GM19395 (cell line): ENCODE data around the gene KIF16B.
A peak's percentile ranks its signal among the peaks of the same experiment; 100 is the strongest.

Experiments
- ATAC-seq: cut with Tn5 transposase; IDR thresholded peaks from one replicate; pipeline ENCODE4 v1.9.1; 2021; ENCODE audit warnings: mild to moderate bottlenecking, moderate library complexity; ENCODE audit not compliant: unreplicated experiment

KIF16B gene

GRCh38 chr20:16483024-16483423, 90.2 kb downstream of the KIF16B start:
- ATAC-seq, result no peak

DNA sequence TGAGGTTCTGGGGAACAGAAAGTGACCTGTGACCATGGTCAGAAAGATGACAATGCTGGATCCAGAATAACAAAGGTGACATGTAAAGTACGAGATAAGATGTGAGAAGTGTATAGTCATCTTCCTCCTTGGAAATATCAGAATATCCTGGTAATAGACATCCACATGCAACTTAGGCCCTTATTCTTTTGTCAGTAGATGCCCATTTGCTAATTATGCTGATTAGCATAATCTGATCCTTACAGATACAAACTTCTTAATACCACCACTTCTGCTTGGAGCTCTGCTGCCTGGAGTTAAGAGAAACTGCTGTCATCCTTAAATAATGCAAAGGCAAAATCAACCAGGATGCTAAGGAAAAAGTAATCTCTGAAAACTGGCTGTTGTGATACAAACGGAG, 91.3 kb downstream of the KIF16B start:
- ATAC-seq, result no peak

GRCh38 chr20:16479666-16480065, 93.6 kb downstream of the KIF16B start:
- no peak for ATAC-seq

DNA sequence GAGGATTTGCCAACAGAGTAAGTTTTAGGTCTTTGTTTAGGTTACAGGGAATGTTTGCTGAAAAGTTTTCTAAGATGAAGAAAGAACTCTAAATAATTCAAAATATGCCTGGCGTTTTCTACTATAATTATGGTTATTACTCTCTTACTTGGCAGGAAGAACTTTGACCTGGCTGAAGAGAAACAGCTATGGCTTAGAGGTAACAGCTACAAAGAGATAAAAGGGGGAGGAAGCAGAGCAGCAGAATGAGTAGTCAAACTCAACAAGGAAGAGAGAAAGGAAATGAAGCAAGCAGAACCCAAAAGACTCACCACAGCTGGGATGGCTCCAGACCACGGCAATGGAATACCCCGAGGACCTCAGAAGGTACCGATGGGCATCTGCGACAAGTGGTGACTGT, 95.6 kb downstream of the KIF16B start:
- ATAC-seq, result no peak

GRCh38 chr20:16476032-16476431, 97.2 kb downstream of the KIF16B start:
- peak; percentile 71 for ATAC-seq

GRCh38 chr20:16475225-16475624, 98.0 kb downstream of the KIF16B start:
- no peak for ATAC-seq

DNA sequence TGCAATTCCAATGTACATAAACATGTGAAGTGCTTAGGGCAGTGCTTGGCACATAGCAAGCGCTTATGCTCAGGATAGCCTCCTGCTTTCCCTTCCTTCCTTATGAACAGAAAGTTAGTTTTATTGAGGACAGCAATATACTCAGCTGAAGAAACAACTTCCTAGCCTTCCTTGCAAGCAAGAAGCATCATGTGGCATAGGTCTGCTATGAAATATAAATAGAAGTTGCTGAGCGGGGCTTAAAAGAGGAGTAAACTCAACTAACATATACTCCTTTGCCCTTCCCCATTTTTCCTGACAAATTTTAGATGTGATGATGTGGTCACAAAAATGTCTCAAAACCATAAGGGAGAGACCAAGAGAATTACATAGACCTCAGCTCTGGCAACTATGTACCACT, 98.9 kb downstream of the KIF16B start:
- no peak for ATAC-seq

GRCh38 chr20:16472045-16472872, 101.0 kb downstream of the KIF16B start:
- no peak for ATAC-seq

DNA sequence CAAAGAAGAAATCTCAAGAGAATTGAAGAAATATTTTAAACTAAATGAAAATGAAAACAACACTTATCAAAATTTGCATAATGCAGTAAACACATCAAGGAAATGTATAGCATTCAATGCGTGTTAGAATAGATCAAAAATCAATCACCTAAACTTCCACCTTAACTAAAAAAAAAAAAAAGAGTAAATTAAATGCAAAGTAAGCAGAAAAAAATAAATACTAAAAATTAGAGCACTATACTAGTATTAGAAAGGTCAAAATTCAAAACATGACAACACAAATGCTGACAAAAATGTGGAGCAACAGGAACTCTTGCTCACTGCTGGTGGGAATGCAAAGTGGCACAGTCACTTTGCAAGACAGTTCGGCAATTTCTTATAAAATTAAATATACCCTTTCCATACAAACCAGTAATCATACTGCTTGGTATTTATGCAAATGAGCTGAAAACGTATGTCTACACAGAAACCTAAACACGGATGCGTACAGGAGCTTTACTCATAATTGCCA, 103.8 kb downstream of the KIF16B start:
- ATAC-seq, result no peak

GRCh38 chr20:16462711-16463110, 110.5 kb downstream of the KIF16B start:
- ATAC-seq, result no peak

GRCh38 chr20:16459019-16459700, 114.1 kb downstream of the KIF16B start:
- no peak for ATAC-seq

DNA sequence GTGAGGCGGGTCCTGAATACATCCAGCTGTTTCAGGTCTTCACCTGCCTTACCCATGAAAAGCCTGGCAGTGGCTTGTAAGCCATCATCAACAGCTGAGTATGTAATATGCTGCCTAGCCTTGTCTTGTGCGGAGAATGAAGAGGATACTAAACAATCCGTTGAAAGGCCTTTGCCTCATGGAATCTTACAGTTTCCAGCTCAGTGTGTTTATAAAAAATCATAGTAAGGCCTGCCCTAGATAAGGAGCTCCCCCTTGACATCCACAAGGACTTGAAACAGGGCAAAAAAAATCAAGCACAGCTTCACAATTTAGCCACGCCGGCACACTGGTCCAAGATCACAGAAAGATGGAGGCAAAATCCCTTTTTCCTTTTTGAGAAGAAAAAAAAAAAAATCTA, 115.7 kb downstream of the KIF16B start:
- no peak for ATAC-seq

- ATAC-seq, result no peak
Measured at GRCh38 chr20:16455324-16455723, 117.9 kb downstream of the KIF16B start.

DNA sequence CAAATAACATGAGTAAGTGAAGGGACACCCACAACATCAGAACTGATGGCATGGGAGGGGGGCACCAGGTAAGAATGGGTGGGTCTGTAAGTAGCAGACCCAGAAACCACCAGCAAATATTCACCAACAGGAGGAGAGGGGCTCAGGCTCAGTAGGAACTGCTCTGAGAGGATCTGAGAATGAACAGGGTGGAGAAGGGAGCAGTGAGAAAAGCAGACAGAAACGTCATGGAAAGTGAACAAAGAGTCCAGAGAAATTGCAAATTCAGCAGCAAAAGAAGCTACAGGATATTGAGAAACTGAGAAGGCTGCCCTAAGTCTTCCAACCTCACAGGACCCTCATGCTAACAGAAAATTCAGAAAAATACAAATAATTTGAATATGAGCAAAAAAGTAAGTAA, 121.3 kb downstream of the KIF16B start:
- ATAC-seq, result no peak

DNA sequence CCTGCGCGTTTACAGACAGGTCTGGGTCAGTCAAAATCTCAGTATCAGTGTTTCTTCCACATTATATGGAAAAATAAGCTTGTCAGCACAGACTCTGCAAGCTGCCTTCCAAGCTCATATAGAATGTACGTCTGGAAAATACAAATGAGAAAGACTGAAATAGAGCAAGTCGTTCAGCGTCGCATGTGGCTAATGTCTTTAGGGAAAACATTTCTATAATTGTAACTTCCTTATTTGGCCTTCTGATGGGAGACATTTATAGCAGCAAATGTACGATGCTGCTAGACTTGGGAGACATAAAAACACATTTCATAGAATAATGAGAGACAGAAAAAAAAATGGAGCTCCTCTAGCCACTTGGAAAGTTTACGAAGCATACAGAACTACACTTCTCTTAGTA, 122.2 kb downstream of the KIF16B start:
- ATAC-seq, result no peak

GRCh38 chr20:16446991-16447390, 126.3 kb downstream of the KIF16B start:
- ATAC-seq, result no peak

DNA sequence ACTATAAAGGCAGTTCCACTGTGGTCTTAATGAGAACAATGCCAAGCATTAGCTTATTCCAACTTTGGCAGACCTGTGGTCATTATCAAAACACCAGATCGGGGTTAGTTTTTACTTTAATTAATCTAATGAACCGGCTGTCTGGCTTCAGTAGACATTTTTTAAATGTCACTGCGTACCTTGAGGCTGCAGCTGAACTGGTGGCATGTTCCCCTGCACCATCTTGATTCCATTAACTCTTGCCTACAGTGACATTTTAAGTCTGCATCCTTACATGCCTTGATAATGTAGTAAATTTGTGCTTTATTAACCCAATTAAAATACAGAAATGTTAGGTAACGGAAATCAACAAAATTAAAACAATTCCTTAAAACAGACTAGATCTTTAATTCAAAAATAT, 127.0 kb downstream of the KIF16B start:
- ATAC-seq, result no peak

DNA sequence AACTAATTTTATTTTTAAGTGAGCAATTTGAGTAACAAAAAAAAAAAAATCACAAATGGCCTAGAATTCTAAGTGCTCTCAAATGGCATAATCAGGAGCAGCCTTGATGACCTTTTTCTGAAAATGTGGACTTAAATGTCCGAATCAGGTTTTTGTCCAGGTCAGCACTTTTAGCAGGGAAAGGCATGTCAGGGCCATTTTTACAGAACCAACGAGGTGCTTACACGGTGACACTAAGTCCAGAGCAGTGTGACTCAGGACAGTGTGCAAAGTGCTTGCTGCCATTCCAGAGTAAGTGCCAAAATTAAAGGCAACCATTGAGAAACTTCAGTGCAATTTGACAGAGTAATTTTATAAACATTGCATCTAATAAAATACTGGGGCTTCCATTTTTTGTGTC, 127.8 kb downstream of the KIF16B start:
- no peak for ATAC-seq

DNA sequence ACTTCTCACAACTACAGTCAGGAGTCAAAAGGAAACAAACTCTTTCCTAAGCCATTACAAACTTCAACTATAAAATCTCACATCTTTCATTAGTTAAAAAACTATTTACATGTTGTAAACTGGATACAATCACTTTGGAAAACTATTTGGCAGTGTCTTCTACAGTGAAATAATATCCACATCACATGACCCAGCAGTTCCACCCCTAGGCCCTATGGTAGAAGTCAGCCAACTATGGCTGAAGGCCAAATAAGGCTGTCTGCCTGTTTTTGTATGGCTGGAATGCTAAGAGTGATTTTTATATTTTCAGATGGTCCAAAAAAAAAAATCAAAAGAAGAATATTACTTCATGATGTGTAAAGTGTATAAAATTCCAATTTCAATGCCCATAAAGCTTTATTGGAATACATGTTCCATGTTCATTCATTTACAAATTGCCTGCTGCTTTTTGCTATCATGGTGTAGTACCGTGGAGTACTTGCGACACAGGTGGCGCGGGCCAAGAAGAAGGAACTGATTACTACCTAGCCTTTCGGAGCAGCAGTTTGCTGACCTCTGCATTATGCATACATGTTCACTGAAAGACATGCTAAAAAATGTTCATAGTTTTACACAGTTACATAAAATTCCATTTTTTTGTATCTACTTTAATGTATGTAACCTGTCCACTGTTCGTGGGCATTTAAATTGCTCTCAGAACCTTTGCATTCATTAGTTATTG, 129.0 kb downstream of the KIF16B start:
- ATAC-seq, result no peak

- ATAC-seq, result no peak
Measured at GRCh38 chr20:16441546-16442164, 131.6 kb downstream of the KIF16B start.

GRCh38 chr20:16440686-16441085, 132.6 kb downstream of the KIF16B start:
- no peak for ATAC-seq
